HG03060 (cell line): Measurements from ENCODE around the gene AGBL1.

Source experiments
- ATAC-seq: cut with Tn5 transposase; IDR thresholded peaks from one replicate; pipeline ENCODE4 v1.9.1; 2021; ENCODE audit warnings: low read depth, moderate number of reproducible peaks; ENCODE audit not compliant: unreplicated experiment

Gene AGBL1

GRCh38 chr15:86231864-86232721 is 152.4 kb downstream of the AGBL1 start:
- no peak for ATAC-seq

DNA sequence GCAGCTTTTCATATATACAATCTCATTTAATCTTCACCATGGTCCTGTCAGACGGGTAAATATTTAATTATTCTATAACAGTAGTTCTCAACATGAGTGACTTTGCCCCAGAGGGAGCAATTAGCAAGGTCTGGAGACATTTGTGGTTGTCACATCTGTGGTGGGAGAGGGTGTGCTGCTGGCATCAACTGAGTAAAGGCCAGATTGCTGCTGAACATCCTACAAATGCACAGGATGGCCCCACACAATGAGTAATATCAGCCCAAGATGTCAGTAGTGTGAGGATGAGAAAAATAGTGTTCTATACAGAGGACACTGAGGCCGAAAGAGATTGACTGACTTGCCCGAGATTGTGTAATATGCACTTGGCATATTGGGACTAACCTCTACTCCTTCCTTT is 156.0 kb downstream of the AGBL1 start:
- ATAC-seq: no peak

DNA sequence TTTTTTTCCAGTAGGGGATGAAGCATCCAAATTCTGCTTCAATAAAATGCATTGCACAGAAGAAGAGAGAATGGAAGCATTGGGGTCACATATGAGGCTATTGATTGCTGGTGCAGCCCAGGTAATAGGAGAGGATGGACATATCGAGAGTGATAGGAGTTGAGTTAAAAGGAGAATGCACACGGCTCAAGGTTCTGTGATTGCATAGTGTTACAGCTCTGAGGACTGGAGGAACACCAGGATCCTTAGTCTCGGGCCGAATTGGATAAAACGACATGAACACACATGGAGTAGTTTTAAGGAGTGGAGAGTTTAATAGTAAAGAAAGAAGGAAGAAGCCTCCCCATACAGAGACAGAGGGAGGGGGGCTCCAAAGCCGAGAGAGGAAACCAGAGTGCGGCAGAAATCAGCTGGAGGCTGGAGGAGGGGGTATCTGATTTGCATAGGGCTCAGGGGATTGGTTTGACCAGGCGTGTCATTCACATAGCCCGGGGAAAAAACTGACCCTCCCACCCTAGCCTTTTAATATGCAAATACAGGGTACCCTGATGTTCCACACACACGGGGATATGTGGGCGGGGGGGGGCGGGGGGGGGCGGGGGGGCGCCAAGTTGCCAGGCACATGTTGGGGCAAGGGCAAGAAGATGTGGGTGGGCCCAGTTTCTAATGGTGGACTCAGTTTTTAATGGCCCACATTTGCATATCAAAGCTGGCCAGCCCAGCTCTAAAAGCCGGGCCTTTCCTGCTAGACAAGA is 156.9 kb downstream of the AGBL1 start:
- no peak for ATAC-seq

DNA sequence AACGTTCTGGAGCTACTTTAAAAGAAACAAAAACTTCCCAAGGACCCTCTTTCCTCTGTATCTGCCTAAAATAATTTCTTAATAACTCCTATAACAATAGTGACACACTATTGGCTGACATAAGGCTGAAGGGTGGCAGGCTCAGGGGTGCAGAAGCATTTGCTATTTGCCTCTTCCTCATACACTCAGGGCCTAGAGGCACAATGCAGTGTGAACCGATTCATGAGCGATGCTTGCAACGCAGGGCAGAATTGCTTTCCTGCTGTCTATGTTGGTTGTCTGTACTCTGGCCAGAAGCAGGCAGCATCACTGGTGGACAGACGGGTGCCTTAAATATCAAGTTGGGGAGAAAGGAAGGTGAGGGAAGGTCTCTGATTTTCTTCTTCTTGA is 157.4 kb downstream of the AGBL1 start:
- ATAC-seq: no peak

- no peak for ATAC-seq
Measured at GRCh38 chr15:86247249-86247955, 167.7 kb downstream of the AGBL1 start.

- no peak for ATAC-seq
Measured at GRCh38 chr15:86255247-86255646, 175.6 kb downstream of the AGBL1 start.

DNA sequence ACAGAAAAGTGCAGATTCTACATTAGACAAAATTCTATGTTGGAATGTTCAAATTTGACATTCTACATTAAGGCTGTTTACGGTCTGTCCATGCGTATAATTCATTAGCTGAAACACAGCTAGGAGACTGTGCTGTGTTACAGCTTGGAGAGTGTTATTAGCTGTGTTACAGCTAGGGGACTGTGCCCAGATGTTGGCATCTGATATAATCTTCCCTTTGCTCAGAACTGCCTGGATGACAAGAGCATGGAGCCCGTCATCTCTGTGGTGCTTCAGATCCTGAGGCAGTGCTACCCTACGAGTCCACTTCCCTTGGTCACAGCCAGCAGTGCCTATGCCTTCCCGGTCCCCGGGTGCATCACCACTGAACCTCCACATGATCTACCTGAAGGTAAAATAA is 177.0 kb downstream of the AGBL1 start:
- no peak for ATAC-seq

- no peak for ATAC-seq
Measured at GRCh38 chr15:86259589-86259988, 179.9 kb downstream of the AGBL1 start.

DNA sequence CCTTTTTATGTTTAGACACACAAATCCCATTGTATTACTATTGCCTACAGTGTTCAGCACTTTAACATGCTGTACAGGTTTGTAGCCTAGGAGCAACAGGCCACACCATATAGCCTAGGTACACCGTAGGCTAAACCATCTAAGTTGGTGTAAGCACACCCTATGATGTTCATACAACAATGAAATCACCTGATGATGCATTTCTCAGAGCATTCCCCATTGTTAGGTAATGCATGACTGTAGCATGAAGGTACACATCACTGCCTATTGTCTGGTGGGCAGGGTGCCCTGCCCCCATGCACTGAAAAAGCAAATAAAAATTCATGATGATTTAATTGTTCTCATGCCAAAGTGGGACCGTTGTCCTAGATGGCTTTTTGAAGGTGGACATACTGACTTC is 183.6 kb downstream of the AGBL1 start:
- ATAC-seq: no peak

GRCh38 chr15:86266896-86267484 is 187.3 kb downstream of the AGBL1 start:
- ATAC-seq: no peak

DNA sequence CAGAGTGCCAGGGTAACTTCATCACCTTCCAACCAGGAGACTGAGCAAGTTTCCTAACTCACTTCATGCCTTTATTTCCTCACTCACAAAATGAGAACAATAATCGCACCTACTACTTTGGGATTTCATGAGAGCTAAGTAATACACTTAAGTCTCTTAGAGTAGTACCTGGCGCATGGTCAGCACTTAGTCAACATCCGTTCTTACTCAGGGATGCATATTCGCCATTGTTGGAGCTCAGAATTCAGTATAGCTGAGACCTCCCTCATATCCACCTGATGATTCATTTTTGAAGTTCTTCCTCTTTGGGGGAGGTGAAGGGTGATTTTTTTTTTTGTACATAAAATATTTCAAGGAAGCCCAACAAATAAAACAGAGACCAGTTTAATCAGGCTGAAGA is 188.2 kb downstream of the AGBL1 start:
- no peak for ATAC-seq

DNA sequence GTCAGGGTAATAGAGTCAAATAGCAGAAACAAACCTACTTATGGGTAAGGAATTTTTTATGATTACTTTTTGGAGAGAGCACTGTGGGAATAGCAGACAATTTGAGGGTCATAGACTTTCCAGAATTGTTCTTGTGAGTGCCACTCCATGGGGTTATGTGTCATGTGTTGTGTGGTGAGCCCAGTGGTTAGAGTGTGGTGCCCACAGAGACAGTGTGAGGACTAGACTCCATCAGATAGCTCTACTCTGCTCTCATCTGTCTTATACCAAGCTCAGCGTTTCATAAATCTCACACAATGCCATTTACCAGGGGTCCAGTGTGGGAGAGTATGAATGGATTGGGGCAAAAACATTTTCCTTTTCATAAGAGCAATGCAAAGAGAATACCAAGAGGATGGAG is 188.9 kb downstream of the AGBL1 start:
- ATAC-seq: no peak

DNA sequence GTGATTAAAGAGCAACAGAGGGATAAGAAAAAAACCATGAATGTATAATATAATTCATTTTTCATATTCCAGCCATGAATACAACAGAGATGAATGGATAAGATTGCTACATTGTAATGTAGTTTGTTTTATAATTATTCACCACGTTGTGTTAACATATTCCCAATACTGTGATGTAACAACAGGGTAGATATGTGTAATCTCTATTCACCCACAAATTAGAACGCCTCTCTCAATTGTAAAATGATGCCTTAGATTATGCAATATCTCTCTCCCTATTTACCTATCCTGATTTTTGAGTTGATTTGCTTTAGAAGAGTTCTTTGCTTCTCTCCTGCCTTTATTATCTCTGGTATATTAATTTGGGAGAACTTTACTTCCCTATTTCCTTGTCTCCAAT is 193.6 kb downstream of the AGBL1 start:
- ATAC-seq: no peak

DNA sequence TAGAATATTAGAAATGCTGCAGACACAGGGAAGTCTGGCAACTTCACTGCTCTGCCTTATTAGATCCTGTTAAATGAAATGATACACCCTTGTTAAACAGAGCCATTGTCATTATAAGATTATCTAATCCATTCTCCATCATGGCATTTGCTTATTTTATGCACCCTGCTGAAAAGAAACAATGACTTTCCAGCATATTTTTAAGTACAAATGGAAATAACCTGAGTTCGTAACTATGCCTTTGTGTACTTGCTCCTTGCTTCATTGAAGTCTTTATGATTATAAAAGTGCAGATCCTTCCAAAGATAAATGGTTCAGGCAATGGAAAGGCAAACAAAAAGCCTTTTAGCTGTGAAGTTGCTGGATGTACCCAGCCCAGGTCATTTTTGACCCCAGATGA is 195.7 kb downstream of the AGBL1 start:
- ATAC-seq: no peak

DNA sequence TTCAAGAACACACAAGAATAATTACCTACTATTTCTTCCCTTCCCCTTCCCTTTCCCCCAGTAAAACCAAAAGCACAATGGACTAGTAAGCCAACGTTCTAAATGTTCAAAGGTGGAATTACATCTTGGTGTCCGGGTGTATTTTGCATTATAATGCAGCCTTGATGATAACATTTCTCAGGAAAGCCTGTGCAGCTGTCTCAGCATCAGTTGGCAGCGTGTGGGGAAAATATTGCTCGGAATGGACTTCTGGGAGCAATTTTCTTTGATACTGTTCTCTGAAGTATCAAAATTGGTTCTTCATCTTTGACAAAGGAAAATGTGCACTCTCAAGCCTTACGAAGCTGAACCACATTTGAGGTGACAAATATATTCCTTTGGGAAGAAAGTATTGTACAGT is 198.9 kb downstream of the AGBL1 start:
- no peak for ATAC-seq

DNA sequence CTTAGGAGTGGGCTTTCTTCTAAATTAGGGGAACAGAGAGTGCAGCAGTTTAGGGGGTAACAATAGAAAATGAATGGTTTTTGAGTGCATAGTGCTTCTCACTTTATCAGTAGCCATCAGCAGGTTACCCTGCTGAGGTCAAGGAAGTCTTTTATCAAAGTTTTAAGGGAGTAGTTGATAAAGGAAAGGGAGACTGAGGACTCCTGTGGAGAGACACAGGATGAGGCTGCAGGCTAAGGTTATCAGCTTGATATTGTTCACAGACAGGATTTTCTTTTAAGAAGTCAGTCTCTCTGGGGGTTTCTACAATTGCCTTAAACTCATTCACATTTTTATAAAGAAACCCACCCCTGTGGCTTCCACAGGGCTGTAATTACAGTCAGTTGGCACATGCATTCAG is 205.0 kb downstream of the AGBL1 start:
- no peak for ATAC-seq

GRCh38 chr15:86295511-86295910 is 215.8 kb downstream of the AGBL1 start:
- ATAC-seq: no peak

GRCh38 chr15:86296769-86297168 is 217.1 kb downstream of the AGBL1 start:
- no peak for ATAC-seq

DNA sequence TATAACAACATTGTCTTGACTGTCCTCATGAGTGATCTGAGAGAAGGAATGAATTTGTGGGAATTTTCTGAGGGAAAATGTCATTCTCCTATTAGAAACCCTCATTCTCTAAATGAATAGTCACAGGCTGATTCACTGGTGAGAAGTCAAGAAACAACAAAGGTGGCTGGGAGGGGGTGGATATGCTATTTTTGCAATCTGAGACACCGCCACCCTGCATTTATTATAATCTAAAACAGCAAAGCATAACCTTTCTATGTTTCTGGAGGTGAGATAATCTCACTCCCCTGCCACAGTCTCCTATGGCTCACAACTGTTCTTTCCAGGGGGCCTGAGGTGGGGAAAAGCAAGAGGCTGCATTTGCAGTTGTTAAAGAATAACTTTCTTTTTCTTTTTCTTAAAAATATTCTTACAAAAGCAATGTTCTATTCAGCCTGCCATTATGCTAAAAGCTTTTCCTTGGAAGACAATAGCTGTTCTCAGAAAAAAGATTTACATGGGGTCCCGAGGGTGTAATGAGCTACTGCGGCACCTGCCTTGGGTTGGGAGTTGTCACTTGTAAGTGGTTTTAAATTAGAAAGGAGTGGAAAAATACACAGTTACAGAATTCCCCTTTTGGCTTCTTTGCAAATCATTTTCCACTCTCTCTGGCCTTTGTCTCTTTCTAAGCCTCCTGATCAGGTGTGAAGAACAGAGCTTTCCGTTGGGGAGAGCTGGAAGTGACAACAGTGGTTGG is 220.9 kb downstream of the AGBL1 start:
- ATAC-seq: no peak

GRCh38 chr15:86311568-86312280 is 232.1 kb downstream of the AGBL1 start:
- ATAC-seq: no peak
